Activated naive CD8-positive, alpha-beta T cell treated with anti-CD3 and anti-CD28 coated beads, Interleukin-2, amount 50 U/mL, for 24 hours (primary cell): ENCODE measurements around the gene MRPL11.

Experiments
- ATAC-seq: fragments of 150-1000 bp; cut with Tn5 transposase; one replicate; pipeline ENCODE4 v1.10.0; 2021
- DNase-seq: peaks from one replicate; pipeline ENCODE4 v3.0.0; 2021
- H3K27ac Mint-ChIP-seq: one replicate; pipeline ENCODE4 v1.8.0; 2021; ENCODE audit warnings: mild to moderate bottlenecking, mixed read lengths
- H3K27me3 Mint-ChIP-seq: one replicate; pipeline ENCODE4 v1.8.0; 2021; ENCODE audit warnings: mixed read lengths
- H3K36me3 Mint-ChIP-seq: one replicate; pipeline ENCODE4 v1.8.0; 2021; ENCODE audit warnings: low read depth, mixed read lengths
- H3K4me1 Mint-ChIP-seq: one replicate; pipeline ENCODE4 v1.8.0; 2021; ENCODE audit warnings: mixed read lengths
- H3K4me3 Mint-ChIP-seq: one replicate; pipeline ENCODE4 v1.8.0; 2021; ENCODE audit warnings: mild to moderate bottlenecking, moderate library complexity, mixed read lengths
- H3K9me3 Mint-ChIP-seq: one replicate; pipeline ENCODE4 v1.8.0; 2021; ENCODE audit warnings: mixed read lengths

Gene MRPL11

GRCh38 chr11:66409226-66409625 lies 29.4 kb downstream of the MRPL11 start:
- Mint-ChIP-seq H3K4me1 (peaks cover 4% of the 10 kb centered on the region), H3K27ac (no peak overlapping the region), H3K36me3 (no peaks in the 10 kb centered on the region), H3K27me3 (peaks cover 36% of the 10 kb centered on the region), H3K9me3 (no peaks in the 10 kb centered on the region), H3K4me3 (no peak overlapping the region)
- no peak for ATAC-seq
- no peak for DNase-seq

DNA sequence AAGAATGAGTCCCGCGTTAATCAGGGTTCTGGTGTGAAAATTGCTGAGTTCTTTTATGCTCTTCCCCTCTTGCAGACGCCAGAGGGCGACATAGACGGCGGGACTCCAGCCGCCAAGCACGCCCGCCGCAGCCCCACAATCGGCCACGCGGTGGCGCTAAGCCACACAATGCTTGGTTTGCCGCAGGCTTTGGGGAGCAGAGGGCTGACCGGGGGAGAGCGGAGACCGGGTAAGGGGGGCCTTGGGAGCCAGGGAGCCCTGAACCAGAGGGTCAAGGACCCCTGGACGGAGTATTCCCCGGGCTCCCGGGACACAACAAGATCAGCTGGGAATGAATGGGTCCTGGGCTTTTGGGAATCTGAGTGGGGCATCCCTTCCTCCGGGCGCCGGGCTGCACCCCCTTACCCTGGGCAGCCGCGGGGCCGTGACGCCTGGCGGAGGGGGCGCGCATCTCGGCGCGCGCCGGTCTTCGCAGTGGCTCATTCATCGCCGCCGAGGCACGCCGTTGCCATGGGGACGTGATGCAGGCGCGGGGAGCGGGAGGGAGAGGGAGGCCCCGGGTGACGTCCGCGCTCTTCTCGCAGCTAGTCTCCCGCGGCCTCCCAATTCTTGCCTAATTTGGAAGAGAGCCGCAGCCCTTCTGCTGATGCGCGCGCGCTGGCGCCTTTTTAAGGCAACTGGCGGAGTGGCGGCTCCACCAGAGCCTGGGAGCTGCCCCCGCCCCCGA lies 30.0 kb downstream of the MRPL11 start:
- ATAC-seq (peak; percentile 91), DNase-seq (peak; percentile 98)
- H3K9me3 Mint-ChIP-seq: no peaks in the 10 kb centered on the region
- H3K4me1 Mint-ChIP-seq: peaks cover 4% of the 10 kb centered on the region
- peak overlapping the region; percentile 74 for H3K4me3 Mint-ChIP-seq
- peaks cover 31% of the 10 kb centered on the region for H3K27me3 Mint-ChIP-seq
- peak overlapping the region; percentile 60 for H3K27ac Mint-ChIP-seq
- H3K36me3 Mint-ChIP-seq: no peaks in the 10 kb centered on the region

GRCh38 chr11:66407651-66408050 lies 31.0 kb downstream of the MRPL11 start:
- no peak for ATAC-seq
- H3K27ac Mint-ChIP-seq: no peak overlapping the region

DNA sequence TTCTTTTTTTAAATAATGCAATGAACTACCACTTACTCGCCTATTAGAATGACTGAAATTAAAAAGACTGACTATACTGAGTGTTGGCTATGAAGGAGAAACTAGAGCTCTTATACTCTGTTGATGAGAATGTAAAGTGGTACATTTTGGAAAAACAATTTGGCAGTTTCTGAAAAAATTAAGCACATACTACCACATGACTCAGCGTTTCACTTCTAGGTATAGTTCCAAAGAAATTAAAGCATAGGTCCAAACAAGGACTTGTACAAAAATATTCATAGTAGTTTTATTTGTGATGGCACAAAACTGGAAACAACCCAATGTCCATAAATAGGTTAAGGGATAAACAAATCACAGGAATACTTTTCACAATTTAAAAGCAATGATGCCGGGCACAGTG lies 44.7 kb downstream of the MRPL11 start:
- Mint-ChIP-seq H3K4me3 (no peak overlapping the region), H3K36me3 (no peaks in the 10 kb centered on the region), H3K9me3 (no peaks in the 10 kb centered on the region), H3K27ac (no peak overlapping the region), H3K27me3 (peaks cover 5% of the 10 kb centered on the region), H3K4me1 (no peaks in the 10 kb centered on the region)
- DNase-seq (no peak), ATAC-seq (no peak)

More at GRCh38 chr11:66407651-66408050, 31.0 kb downstream of the MRPL11 start:
- Mint-ChIP-seq H3K4me3 (no peak overlapping the region), H3K4me1 (peaks cover 4% of the 10 kb centered on the region), H3K27me3 (peaks cover 26% of the 10 kb centered on the region), H3K36me3 (no peaks in the 10 kb centered on the region), H3K9me3 (no peaks in the 10 kb centered on the region)
- no peak for DNase-seq

DNA sequence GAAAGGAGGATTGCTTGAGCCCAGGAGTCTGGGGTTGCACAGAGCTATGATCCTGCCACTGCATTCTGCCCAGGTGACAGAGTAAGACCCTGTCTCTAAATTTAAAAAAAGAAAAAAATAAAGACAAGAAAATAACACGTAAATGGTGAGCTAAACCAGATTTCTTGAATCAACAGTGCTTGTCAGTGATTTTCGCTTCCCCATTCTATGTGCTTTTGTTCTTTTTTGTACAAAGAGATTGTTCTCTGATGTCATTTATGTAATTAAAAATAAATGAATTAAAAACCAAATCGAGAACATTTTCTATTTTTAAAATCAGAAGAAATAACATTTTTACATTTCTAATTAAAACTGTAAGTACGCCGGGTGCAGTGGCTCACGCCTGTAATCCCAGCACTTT lies 47.3 kb downstream of the MRPL11 start:
- ATAC-seq (no peak), DNase-seq (no peak)
- H3K4me1 Mint-ChIP-seq: peaks cover 4% of the 10 kb centered on the region
- H3K9me3 Mint-ChIP-seq: no peaks in the 10 kb centered on the region
- no peak overlapping the region for H3K4me3 Mint-ChIP-seq
- H3K27me3 Mint-ChIP-seq: peaks cover 5% of the 10 kb centered on the region
- H3K27ac Mint-ChIP-seq: no peak overlapping the region
- no peaks in the 10 kb centered on the region for H3K36me3 Mint-ChIP-seq

GRCh38 chr11:66388780-66389386 lies 49.8 kb downstream of the MRPL11 start:
- Mint-ChIP-seq H3K36me3 (no peaks in the 10 kb centered on the region), H3K4me1 (peaks cover 8% of the 10 kb centered on the region), H3K27ac (peak overlapping the region; percentile 54), H3K9me3 (no peaks in the 10 kb centered on the region), H3K27me3 (peaks cover 8% of the 10 kb centered on the region), H3K4me3 (no peak overlapping the region)
- ATAC-seq: peak; percentile 78
- DNase-seq: peak; percentile 74

GRCh38 chr11:66386171-66387069 lies 52.2 kb downstream of the MRPL11 start:
- ATAC-seq: peak; percentile 70
- H3K4me1 Mint-ChIP-seq: peaks cover 8% of the 10 kb centered on the region

More at GRCh38 chr11:66386171-66387069, 52.2 kb downstream of the MRPL11 start:
- H3K4me3 Mint-ChIP-seq: peak overlapping the region; percentile 28
- H3K27me3 Mint-ChIP-seq: peaks cover 6% of the 10 kb centered on the region
- no peaks in the 10 kb centered on the region for H3K9me3 Mint-ChIP-seq
- no peak overlapping the region for H3K27ac Mint-ChIP-seq
- no peaks in the 10 kb centered on the region for H3K36me3 Mint-ChIP-seq
- peak; percentile 86 for DNase-seq
